Astrocyte (in vitro differentiated cells and primary cell): ENCODE measurements around the gene TDG. TPM values are rescaled to one million over a fixed set of nuclear protein-coding genes. Genes with fewer than 3 reads are reported as not detected.

ENCODE experiments used
- DNase-seq: peaks from one replicate; pipeline ENCODE4 v3.0.0-alpha.2; 2010; ENCODE audit warnings: low read depth
- FAIRE-seq: peaks from 2 replicates; lab custom pipeline; 2011; peaks lifted over from hg19 to GRCh38; lab: Jason Lieb, UNC
- H2AFZ ChIP-seq: 2 replicates; pipeline ENCODE4 v1.6.0; 2012; ENCODE audit warnings: low read depth, low read length, inconsistent platforms
- H3K27ac ChIP-seq: 2 replicates; pipeline ENCODE4 v1.5.1; 2011; ENCODE audit warnings: low read depth, low read length, inconsistent platforms
- H3K27me3 ChIP-seq: 2 replicates; pipeline ENCODE4 v1.6.0; 2011; ENCODE audit warnings: low read length, inconsistent platforms; ENCODE audit not compliant: insufficient read depth
- H3K36me3 ChIP-seq: 2 replicates; pipeline ENCODE4 v1.5.1; 2011; ENCODE audit warnings: low read length, inconsistent platforms; ENCODE audit not compliant: insufficient read depth
- H3K4me1 ChIP-seq: 2 replicates; pipeline ENCODE4 v1.5.1; 2011; ENCODE audit warnings: low read length, inconsistent platforms; ENCODE audit not compliant: insufficient read depth
- H3K4me2 ChIP-seq: 2 replicates; pipeline ENCODE4 v1.6.0; 2012; ENCODE audit warnings: low read length, inconsistent platforms
- H3K4me3 ChIP-seq: 2 replicates; pipeline ENCODE4 v1.5.1; 2011; ENCODE audit warnings: low read depth, mild to moderate bottlenecking, low read length, inconsistent platforms; ENCODE audit not compliant: insufficient read depth
- H3K79me2 ChIP-seq: 2 replicates; pipeline ENCODE4 v1.6.0; 2012; ENCODE audit warnings: mild to moderate bottlenecking, low read length, inconsistent platforms; ENCODE audit not compliant: insufficient read depth
- H3K9ac ChIP-seq: 2 replicates; pipeline ENCODE4 v1.6.0; 2012; ENCODE audit warnings: mild to moderate bottlenecking, low read length, inconsistent platforms
- H3K9me3 ChIP-seq: 2 replicates; pipeline ENCODE4 v1.5.1; 2012; ENCODE audit warnings: low read depth, mild to moderate bottlenecking, low read length, inconsistent platforms; ENCODE audit not compliant: insufficient read depth
- H4K20me1 ChIP-seq: 2 replicates; pipeline ENCODE4 v1.6.0; 2012; ENCODE audit warnings: low read length, inconsistent platforms; ENCODE audit not compliant: insufficient read depth
- H3K27ac Mint-ChIP-seq: one replicate; pipeline ENCODE4 v1.8.0; 2021; ENCODE audit warnings: mild to moderate bottlenecking, mixed read lengths; ENCODE audit not compliant: unreplicated experiment
- H3K27me3 Mint-ChIP-seq: one replicate; pipeline ENCODE4 v1.8.0; 2021; ENCODE audit warnings: low read depth, mixed read lengths; ENCODE audit not compliant: unreplicated experiment
- H3K36me3 Mint-ChIP-seq: one replicate; pipeline ENCODE4 v1.8.0; 2021; ENCODE audit warnings: low read depth, mixed read lengths; ENCODE audit not compliant: unreplicated experiment
- H3K4me1 Mint-ChIP-seq: one replicate; pipeline ENCODE4 v1.8.0; 2021; ENCODE audit warnings: low read depth, mixed read lengths; ENCODE audit not compliant: unreplicated experiment
- H3K4me3 Mint-ChIP-seq: one replicate; pipeline ENCODE4 v1.8.0; 2021; ENCODE audit warnings: mild to moderate bottlenecking, moderate library complexity, mixed read lengths; ENCODE audit not compliant: unreplicated experiment
- H3K9me3 Mint-ChIP-seq: one replicate; pipeline ENCODE4 v1.8.0; 2021; ENCODE audit warnings: mild to moderate bottlenecking, mixed read lengths; ENCODE audit not compliant: unreplicated experiment
- EZH2 ChIP-seq: IDR thresholded peaks from 2 replicates; pipeline ENCODE4 v1.6.1; 2012; ENCODE audit warnings: mild to moderate bottlenecking, low read length, inconsistent platforms; ENCODE audit not compliant: insufficient read depth
- total RNA-seq: library from RNA; stranded (reverse); gene quantifications from 2 replicates; pipeline ENCODE4 v1.2.1, GENCODE V29; 2021
- TF ChIP-seq, protein P1 (sequence below): IDR thresholded peaks from 2 replicates; pipeline ENCODE4 v1.5.1; 2011; ENCODE audit warnings: low read depth, mild to moderate bottlenecking, inconsistent platforms, low read length, moderate library complexity; ENCODE audit not compliant: insufficient read depth

The TDG gene
- total RNA-seq, 1 donor from 2014 or later: 49.7 TPM

DNA sequence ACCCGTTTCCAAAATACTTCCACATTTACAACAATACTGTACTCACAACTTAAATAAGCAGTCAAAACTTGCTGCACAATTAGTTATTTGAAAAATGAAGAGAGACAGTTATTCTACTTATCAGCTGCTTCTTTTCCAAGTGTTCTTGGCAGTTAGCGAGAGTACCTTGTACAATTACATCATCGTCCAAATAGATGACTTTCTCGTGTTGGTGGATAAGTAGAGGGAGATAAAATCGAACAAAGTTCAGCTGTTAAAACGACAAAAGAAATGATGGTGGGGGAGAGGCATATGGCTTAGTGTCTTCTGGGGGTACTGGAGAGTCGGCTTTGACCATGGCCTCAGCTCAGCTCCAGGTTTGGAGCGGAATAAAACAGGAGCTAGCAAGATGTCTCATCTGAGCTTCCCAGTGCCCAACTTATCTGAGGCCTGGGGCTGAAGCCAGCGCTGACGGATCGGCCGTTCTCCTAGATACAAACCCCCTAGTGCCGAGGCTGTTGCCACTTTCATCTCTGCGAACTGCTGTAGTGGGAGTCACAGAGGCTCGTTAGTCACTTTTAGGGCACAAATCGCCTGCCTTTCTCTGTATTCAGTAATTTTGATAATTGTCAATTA is 31.7 kb downstream of the TDG start:
- Histone ChIP-seq H3K27ac (no peak overlapping the region), H3K27me3 (no peaks in the 10 kb centered on the region), H3K36me3 (no peaks in the 10 kb centered on the region), H3K79me2 (no peaks in the 10 kb centered on the region), H3K9ac (no peak overlapping the region), H3K4me2 (no peak overlapping the region), H4K20me1 (no peaks in the 10 kb centered on the region), H3K4me3 (no peak overlapping the region), H2AFZ (no peak overlapping the region), H3K4me1 (no peaks in the 10 kb centered on the region), H3K9me3 (no peaks in the 10 kb centered on the region)
- no peak for TF ChIP-seq EZH2
- TF ChIP-seq, protein P1, sequence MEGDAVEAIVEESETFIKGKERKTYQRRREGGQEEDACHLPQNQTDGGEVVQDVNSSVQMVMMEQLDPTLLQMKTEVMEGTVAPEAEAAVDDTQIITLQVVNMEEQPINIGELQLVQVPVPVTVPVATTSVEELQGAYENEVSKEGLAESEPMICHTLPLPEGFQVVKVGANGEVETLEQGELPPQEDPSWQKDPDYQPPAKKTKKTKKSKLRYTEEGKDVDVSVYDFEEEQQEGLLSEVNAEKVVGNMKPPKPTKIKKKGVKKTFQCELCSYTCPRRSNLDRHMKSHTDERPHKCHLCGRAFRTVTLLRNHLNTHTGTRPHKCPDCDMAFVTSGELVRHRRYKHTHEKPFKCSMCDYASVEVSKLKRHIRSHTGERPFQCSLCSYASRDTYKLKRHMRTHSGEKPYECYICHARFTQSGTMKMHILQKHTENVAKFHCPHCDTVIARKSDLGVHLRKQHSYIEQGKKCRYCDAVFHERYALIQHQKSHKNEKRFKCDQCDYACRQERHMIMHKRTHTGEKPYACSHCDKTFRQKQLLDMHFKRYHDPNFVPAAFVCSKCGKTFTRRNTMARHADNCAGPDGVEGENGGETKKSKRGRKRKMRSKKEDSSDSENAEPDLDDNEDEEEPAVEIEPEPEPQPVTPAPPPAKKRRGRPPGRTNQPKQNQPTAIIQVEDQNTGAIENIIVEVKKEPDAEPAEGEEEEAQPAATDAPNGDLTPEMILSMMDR: no peak
- H3K36me3 Mint-ChIP-seq: peaks cover 2% of the 10 kb centered on the region
- H3K4me3 Mint-ChIP-seq: no peak overlapping the region
- no peak for FAIRE-seq
- H3K27ac Mint-ChIP-seq: no peak overlapping the region
- H3K4me1 Mint-ChIP-seq: no peaks in the 10 kb centered on the region
- peak; percentile 39 for DNase-seq
- H3K9me3 Mint-ChIP-seq: peaks cover 2% of the 10 kb centered on the region
- peaks cover 12% of the 10 kb centered on the region for H3K27me3 Mint-ChIP-seq

- Histone ChIP-seq H4K20me1 (no peaks in the 10 kb centered on the region), H2AFZ (no peak overlapping the region), H3K36me3 (no peaks in the 10 kb centered on the region), H3K9ac (no peak overlapping the region), H3K4me1 (no peaks in the 10 kb centered on the region), H3K27ac (no peak overlapping the region), H3K27me3 (no peaks in the 10 kb centered on the region), H3K4me3 (no peak overlapping the region), H3K79me2 (no peaks in the 10 kb centered on the region), H3K9me3 (no peaks in the 10 kb centered on the region), H3K4me2 (no peak overlapping the region)
- peaks cover 2% of the 10 kb centered on the region for H3K9me3 Mint-ChIP-seq
- FAIRE-seq (no peak), DNase-seq (no peak)
- no peaks in the 10 kb centered on the region for H3K36me3 Mint-ChIP-seq
- H3K4me1 Mint-ChIP-seq: no peaks in the 10 kb centered on the region
- H3K27me3 Mint-ChIP-seq: peaks cover 12% of the 10 kb centered on the region
- TF ChIP-seq EZH2: no peak
- TF ChIP-seq, protein P1: no peak
- H3K27ac Mint-ChIP-seq: no peak overlapping the region
- no peak overlapping the region for H3K4me3 Mint-ChIP-seq
Observed at GRCh38 chr12:103998976-103999375, 33.3 kb downstream of the TDG start.

GRCh38 chr12:104000807-104001434 is 35.2 kb downstream of the TDG start:
- Histone ChIP-seq H3K4me2 (no peak overlapping the region), H3K79me2 (no peaks in the 10 kb centered on the region), H4K20me1 (no peaks in the 10 kb centered on the region), H3K27me3 (no peaks in the 10 kb centered on the region), H3K4me1 (no peaks in the 10 kb centered on the region), H3K36me3 (no peaks in the 10 kb centered on the region), H3K9me3 (no peaks in the 10 kb centered on the region), H3K27ac (no peak overlapping the region), H3K9ac (no peak overlapping the region), H3K4me3 (no peak overlapping the region), H2AFZ (no peak overlapping the region)
- Mint-ChIP-seq H3K27ac (no peak overlapping the region), H3K27me3 (peaks cover 6% of the 10 kb centered on the region), H3K36me3 (no peaks in the 10 kb centered on the region), H3K4me3 (no peak overlapping the region), H3K9me3 (peaks cover 2% of the 10 kb centered on the region), H3K4me1 (no peaks in the 10 kb centered on the region)
- TF ChIP-seq EZH2: no peak
- TF ChIP-seq, protein P1: no peak
- no peak for FAIRE-seq
- no peak for DNase-seq
